Inflammatory macrophage treated with lipopolysaccharide for 1 hour (primary cell): ENCODE measurements around the gene DTNB.
"Not testable (repeated sequence)": the region's sequence is repeated elsewhere in the genome, so short reads cannot be mapped to it uniquely, and the experiment has no call there.

Experiments
- DNase-seq, 2 donors: peaks; one replicate each; pipeline ENCODE4 v3.0.0-alpha.2; 2020 to 2022

DTNB gene

DNA sequence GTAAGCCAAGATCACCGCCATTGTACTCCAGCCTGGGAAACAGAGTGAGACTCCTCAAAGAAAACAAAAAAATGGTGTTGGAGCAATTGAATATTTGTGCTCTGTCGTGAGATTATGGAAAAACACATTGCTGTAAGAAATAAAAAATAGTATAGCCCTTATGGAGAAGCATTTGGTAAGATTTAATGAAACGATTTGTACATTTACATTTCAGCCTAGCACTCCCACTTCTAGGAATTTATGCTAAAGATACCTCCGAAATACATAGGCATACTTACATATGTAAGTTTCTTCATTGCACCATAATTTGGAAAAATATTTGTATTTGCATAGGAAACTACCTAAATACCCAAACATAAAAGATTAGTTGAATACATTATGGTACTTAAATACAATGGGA lies 8.7 kb upstream of the DTNB start:
- no peak for DNase-seq

DNA sequence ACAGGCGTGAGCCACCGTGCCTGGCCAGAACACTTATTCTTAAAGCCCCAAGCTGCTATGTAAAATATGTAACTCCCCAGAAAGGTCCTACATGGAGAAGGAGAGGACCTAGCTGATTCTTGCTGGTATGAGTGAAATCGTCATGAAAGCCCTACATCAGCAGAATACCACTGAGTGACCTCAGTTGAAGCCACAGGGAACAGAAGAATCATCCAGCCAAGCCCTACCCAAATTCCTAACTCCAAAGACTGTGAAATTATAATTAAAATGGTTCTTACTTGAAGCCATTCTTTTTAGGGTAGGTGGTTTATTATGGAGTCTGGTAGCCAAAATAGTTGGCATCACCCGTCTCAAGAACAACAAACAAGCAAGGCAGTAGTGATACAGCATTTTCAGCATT lies 4.5 kb upstream of the DTNB start:
- DNase-seq: no peak

DNA sequence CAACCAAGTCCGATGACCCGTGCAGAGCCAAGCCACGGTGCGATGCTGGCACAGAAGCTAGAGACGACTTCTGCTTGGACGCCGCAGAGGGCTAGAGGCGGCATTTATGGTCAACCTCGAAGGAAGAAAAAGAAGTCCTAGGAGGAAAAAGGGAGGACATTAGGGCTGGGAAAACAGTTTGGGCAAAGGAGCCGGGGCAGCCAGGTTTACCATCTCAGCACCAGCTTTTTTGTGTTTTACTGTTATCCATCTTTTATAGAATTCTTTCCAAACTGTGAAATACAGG lies 643 bp upstream of the DTNB start:
- DNase-seq: peak in 1 of 2 donors; percentile 25

DNA sequence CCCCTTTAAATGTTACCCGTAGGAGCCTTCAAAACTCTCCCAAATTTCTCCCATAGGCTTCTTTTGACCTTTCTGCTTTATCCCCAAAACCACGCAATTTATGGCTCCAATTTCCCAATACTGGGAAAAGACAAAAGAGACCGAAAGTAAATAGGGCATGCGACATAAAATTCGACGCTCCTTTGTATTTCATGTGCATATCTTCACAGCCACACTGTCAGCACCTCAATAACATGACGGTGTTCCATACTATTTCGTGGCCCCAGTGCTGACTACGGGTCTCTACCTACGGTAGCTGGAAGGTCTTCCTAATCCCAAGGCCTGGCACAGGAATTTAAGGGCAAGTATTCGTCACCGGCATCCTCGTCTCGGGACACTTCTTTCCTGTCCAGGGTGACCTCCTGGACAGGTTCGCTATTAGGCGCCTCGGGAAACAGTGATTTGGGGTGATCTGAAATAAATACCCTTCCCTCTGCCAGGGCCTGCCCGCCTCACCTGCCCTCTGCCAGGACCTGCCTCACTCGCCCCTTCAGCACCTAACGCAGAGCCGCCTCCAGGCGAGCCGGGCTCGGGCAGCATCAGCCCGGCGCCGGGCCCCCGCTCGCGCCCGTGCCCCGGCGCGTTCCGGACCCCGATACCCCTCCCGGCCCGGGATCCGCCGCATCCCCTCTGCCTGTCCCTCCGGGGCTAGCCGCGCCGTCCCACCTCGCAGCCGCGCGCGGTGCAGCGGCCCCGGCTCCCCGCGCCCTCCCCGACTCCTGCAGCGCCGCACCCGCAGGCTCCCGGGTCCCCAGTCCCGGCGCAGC lies 680 bp downstream of the DTNB start:
- DNase-seq: no peak

DNA sequence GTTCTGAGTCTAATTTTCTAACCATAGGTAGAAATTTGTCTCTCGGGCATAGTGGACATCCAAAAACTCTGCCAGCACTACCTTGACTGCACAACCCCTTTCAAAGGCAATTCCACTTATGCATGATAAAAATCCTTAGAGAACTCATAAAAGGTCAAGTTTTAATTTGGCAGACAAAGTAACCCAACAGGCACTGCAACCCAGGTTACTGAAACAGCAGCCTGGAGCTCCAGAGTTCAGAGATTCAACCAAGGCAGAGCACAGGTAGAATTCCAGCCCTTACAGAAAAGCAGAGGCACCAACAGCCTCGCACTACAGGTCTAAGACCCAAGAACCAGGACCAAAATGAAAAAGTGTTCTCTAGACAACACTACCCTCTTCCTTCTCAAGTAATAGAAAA lies 1.8 kb downstream of the DTNB start:
- DNase-seq: no peak

DNA sequence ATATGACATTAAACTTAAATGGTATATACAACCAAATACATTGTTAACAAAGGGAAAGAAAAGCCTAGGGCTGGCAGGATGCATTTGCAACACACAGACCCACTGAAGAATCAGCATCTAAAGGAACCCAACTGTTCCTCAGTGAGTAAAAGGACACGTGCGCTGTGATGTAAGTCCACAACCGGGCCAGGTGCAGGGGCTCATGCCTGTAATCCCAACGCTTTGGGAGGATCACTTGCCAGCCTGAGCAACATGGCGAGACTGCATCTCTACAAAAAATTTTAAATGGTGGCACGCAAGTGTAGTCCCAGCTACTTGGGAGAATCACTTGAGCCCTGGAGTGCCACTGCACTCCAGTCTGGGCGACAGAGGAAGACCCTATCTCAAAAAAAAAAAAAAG lies 3.9 kb downstream of the DTNB start:
- no peak for DNase-seq

DNA sequence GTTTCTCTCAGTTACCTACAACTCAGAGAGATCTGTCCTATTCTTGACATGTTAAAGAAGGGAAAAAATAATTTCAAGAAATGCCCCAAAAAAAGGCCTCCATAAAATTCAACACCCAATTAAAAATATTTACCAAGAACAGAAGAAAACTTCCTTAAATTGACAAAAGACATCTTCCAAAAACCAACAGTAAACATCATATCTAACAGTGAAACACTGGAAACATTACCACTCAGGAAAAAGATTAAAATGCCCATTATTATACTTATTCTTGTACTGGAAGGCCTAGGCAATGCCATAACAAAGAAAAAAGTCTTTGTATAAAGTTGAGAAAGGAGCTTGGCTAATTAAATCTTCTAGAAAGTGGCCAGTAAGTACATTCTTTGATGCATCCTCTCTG lies 7.2 kb downstream of the DTNB start:
- no peak for DNase-seq

DNA sequence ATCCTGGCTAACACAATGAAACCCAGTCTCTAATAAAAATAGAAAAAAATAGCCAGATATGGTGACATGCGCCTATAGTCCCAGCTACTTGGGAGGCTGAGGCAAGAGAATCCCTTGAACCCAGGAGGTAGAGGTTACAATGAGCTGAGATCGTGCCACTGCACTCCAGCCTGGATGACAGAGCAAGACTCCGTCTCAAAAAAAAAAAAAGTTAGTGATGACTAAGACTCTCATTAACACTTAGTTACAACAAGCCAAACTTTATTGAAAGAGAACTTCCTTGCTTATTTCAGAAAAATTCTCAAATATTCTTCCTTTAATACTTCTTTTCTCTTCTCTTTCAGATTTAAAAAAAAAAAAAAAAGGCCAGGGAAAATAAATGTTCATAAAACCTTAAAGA lies 7.9 kb downstream of the DTNB start:
- not testable (repeated sequence) for DNase-seq

DNA sequence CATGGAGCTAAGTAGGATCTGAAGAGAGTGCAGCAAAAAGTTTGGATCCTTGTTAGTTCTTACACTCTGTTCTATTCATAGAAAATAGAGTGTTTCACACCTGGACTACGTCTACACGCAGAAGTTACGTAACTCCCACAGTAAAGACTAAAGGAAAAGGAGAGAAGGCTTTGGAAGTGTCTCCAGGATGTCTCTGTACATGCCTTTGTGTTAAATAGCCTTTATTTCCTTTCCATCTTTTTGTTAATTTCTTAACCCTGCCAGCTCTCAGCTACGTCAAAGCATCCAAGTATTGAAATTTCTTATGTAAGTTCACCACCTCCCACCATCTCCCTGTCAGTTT lies 8.4 kb downstream of the DTNB start:
- DNase-seq: no peak

DNA sequence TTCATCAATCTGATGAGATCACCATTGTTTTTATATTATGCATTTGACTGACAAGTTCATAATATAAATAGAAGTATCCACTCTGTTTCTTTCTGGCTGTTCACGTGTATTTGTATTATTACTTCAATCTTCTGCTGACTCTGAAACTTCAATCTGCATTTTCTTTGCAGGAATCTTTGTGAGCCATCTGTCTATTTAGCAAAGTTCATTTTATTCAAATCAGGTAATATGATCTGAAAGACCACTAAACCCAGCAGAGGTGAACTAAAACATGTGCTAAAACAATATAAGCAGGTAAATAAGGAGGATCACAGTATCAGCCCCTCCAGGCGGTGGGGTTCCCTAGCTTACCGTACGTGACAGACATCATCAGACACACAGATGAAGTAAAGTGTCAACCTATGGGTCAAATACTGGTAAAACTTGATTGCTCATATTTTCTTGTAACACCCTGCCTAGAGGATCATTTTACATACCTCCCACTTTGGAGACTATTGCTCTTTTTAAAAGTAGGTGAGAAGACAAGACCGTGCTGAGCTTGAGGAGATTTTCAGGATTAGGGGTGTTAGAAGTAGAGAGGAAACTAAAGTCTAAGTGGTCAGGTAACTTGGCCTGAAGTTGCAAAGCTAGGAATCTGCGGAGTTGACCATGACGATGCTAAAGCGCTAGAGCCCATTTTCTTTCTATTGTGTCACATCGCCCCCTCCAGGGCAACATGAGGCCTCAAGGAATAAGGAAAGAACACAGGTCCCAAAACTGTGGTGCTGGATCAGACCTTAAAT lies 9.0 kb downstream of the DTNB start:
- peak; percentile 57 to 81 for DNase-seq

DNA sequence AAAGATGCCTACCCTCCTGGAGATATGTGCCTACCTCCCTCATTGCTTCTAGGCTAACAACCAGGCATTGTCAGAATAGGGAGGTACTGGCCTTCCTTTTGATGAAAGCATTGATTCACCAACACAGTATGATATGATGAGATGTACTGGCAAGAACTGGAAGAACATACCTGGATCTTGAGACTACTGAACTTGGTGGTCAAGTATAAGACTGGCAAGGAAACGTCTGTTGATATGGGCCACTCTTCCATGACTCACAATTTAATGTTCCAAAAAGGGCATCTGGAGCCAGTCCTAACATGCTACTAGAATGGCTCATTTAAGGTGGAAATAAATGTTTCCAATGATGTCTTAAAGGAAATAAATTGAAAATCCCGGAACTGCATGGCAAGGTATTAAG lies 18.1 kb downstream of the DTNB start:
- DNase-seq: no peak

DNA sequence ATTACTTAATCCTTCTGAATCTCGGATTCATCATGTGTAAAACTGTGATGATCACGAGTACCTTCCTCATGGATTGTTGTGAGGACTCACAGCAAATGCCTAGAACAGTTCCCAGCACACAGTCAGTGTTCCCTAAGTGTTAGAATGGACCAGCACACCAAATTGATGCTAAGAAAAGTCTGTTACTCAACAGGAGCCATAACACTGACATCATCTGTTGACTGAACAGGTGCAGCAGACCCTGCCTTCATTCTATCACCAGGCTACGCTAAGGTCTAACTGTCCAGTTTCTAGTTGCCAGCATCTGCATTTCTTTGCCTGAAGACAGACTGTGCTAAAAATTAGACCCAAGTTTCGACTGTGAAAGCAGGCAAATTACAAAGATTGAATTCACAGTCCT lies 18.6 kb downstream of the DTNB start:
- no peak for DNase-seq

DNA sequence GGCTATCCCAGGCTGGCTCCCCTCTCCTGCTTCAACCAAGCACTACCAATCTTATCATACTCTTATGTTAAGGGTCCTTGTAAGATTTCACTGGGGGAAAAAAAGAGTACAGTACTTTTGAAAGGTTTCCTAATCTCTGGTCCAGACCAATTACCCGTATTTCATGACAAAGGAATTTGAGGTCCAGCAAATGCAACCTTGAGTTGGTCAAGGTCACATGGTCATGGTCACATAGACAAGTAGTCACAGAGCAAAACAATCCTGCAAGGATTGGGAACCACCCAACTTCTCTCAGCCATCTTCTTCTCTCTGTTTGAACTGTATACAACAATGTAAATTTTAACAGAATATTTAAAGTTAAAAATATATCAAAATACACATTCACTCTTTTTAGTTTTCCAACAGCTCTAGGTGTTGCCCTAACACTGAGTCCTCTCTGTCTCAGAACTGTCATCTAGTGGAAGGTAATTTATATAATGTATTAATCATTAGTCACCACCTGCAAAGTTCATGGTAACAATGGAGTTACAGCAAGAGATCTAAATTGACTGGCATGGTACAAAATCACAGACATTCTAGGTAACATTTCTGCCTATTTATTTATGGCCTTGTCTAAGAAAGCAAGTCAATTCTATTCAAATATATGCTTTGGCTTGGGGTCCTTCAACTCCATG lies 21.5 kb downstream of the DTNB start:
- peak in 1 of 2 donors; percentile 41 for DNase-seq

DNA sequence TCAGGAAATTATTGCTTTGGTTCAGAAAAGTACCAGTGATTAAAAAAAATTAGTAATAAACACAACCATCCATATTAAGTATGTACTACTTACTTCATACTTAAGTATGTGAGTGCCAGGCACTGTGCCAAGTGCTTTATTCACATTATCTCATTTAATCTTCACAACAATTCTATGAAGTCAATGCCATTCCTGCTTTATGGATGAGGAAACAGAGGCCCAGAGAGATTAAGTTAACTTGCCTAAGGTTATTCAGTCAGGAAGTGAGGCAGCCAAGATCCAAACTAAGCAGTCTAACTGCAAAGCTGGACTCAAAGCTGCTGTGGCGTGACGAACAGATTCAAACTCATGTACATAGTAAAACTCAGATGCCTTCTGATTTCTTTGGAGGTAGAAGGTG lies 22.3 kb downstream of the DTNB start:
- no peak for DNase-seq

DNA sequence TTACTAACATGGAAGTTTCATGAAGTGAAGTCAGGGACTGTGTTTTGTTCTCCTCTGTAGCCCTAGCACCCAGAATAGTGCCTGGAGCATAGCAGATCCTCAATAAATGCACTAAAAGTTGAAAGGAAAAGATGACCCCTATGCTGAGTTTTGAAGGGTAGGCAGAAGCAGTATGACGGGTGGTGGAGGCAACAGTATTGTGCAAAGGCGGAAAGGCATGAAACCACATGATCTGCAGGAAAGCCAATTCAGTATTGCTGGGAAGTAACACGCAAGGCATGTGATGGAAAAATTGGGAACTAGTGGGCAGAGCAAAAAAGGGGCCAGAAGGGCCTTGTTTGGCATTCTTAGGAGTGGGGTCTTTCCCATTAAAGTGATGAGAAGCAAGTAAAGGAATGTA lies 23.1 kb downstream of the DTNB start:
- peak; percentile 77 to 88 for DNase-seq

DNA sequence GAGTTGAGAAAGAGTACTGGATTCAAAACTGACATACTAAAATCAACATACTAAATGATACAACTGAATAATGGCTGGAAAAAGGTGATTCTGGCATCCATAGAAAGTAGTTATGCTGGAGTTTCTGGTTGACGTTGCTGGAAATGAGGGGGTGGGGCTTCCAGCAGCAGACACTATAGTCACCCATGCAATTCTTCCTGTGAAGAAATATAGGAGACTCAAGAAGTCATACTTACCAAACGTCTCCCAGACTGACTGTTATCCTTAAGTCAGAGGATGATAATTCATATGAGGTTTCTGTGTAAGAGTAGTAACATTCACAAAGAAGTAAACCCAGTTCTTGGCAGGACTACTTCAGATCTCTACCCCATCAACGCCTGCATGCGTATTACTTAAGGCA lies 23.6 kb downstream of the DTNB start:
- peak; percentile 83 to 90 for DNase-seq

DNA sequence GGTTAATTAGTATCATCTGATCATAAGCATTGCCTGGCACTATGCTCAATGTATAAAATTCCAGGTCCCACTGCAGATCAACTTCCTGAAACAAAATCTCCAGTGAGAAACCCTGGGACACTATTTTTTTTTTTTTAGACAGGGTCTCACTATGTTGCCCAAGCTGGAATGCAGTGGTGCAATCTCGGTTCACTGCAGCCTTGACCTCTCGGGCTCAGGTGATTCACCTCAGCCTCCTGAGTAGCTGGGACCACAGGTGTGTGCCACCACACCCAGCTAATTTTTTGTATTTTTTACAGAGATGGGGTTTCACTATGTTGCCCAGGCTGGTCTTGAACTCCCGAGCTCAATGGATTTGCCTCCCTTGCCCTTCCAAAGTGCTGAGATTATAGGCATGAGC lies 31.1 kb downstream of the DTNB start:
- DNase-seq: no peak

DNA sequence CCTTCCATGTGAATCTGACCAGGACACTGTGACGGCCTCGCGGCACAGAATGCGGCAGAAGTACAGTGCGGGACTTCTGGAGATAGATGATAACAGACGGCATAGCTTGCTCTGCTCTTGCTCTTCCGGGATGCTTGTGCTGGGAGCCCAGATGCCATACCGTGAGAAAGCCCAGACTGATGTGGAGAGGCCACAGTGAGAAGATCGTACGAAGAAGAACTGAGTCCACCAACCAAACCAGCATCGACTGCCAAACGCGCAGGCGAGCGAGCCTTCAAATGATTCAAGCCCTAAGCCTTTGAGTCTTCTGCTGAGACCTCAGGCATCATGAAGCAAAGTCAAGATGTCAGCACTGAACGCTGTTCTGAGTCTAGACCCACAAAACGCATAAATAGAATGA lies 33.7 kb downstream of the DTNB start:
- no peak for DNase-seq

DNA sequence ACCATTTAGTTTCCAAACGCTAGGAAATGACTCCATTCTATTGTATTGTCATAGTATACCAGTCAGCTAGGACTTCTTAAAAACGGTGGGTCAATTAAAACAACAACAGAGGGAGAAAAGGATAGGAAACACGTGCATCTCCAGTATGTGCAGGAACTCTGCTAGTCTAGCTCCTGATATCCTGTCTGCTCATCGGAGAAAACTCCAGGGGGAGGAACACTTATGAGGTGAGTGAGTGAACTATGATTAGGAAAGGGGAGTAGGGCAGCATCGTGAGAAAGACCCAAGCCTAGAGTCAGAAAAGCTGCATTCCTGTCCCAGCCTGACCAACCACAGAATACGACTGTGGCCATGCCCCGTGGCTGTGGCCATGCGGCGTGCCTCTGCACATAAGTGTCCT lies 34.2 kb downstream of the DTNB start:
- no peak for DNase-seq

DNA sequence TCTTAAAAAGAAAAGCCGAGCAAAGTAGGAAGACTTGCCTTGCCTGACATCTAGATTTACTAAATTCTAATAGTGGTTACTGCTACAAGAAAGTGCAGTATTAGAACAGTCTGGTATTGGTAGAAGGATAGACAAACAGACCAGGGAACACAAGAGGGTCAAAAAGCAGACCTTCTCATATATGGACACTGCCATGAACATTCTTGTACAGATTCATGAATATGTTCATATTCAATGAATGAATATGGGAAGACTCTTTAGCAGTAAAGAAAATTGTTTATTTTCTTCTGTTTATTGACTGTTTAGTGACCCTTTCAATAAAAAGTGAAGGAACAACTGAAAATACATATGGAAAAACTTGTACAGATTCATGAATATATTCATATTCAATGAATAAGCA lies 37.6 kb downstream of the DTNB start:
- DNase-seq: no peak

DNA sequence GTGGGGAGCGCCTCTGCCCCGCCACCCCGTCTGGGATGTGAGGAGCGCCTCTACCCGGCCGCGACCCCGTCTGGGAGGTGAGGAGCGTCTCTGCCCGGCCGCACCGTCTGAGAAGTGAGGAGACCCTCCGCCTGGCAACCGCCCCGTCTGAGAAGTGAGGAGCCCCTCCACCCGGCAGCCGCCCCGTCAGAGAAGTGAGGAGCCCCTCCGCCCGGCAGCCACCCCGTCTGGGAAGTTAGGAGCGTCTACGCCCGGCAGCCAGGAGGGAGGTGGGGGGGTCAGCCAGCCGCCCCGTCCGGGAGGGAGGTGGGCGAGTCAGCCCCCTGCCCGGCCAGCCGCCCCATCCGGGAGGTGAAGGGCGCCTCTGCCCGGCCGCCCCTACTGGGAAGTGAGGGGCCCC lies 39.6 kb downstream of the DTNB start:
- not testable (repeated sequence) for DNase-seq

DNA sequence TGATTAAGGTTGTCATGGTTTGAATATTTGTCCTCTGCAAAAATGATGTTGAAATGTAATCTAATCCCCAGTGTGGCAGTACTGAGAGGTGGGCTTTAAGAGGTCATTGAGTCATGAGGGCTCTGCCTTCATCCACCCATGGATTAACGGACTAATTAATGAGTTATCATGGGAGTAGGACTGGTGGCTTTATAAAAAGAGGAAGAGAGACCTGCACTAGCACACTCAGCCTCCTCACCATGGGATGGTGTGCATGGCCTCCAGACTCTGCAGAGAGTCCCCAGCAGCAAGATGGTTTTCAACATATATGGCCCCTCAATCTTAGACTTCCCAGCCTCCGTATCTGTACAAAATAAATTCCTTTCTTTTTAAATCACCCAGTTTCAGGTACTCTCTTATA lies 41.0 kb downstream of the DTNB start:
- no peak for DNase-seq

DNA sequence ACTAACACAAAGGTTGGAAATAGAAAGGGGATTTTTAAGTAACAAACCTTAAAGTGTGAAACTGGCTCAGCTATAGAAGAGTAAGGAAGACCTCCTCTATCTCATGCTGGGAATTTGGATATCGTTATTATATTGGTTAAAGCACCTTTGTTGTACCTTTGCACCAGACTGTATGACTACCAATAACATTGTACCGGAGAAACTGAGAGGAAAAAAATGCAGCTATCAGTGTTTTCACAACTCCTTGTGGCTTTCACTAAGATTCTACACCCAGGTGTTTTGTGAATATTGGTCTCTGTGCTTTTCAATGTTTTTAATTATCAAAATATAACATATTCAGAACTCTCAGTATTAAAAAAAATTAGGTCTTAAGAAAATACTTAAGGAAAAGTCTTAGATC lies 48.7 kb downstream of the DTNB start:
- no peak for DNase-seq

DNA sequence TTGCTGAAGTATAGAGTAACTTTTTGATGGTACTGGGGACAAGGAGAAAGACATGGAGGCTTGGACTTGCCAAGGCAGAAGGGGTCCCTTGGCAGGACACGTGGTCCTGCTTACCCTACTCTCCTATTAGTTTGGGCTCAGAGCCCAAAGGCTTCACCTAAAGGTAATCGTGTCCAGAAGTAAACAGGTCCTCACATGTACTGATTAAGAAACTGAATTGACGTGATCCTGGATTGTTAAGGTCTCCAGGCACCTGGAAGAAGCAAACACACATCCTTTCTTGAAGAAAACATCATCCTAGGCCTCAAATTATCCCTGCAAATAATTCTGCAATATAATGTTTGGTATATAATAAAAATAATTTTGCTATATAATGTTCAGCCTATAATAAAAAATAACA lies 50.0 kb downstream of the DTNB start:
- DNase-seq: no peak
